Activated CD4-positive, alpha-beta T cell treated with anti-CD3 and anti-CD28 coated beads, Interleukin-2, amount 50 U/mL, for 4 hours (primary cell): ENCODE measurements around the gene RNF144A.
"Not testable (repeated sequence)": the region's sequence is repeated elsewhere in the genome, so short reads cannot be mapped to it uniquely, and the experiment has no call there.

Experiments used
- DNase-seq, 2 experiments: peaks; one replicate each; pipeline ENCODE4 v3.0.0-alpha.2; 2020

RNF144A gene

GRCh38 chr2:6973895-6974545 lies 56.8 kb downstream of the RNF144A start:
- no peak for DNase-seq

- no peak for DNase-seq
These were observed 58.8 kb downstream of the RNF144A start for GRCh38 chr2:6975988-6976387.

GRCh38 chr2:6977113-6977741 lies 60.0 kb downstream of the RNF144A start:
- DNase-seq: no peak

- no peak for DNase-seq
These were observed 60.6 kb downstream of the RNF144A start for GRCh38 chr2:6977786-6978185.

GRCh38 chr2:6978991-6979390 lies 61.8 kb downstream of the RNF144A start:
- DNase-seq: no peak

- no peak for DNase-seq
These were observed 65.2 kb downstream of the RNF144A start for GRCh38 chr2:6982449-6982848.

- no peak for DNase-seq
These were observed 65.8 kb downstream of the RNF144A start for GRCh38 chr2:6982934-6983589.

GRCh38 chr2:6986301-6986911 lies 69.2 kb downstream of the RNF144A start:
- no peak for DNase-seq

GRCh38 chr2:6986912-6987361 lies 69.7 kb downstream of the RNF144A start:
- no peak for DNase-seq

- no peak for DNase-seq
These were observed 73.7 kb downstream of the RNF144A start for GRCh38 chr2:6990871-6991270.

- DNase-seq: no peak
These were observed 75.6 kb downstream of the RNF144A start for GRCh38 chr2:6992794-6993228.

- DNase-seq: no peak
These were observed 76.0 kb downstream of the RNF144A start for GRCh38 chr2:6993229-6993640.

GRCh38 chr2:6993936-6994335 lies 76.7 kb downstream of the RNF144A start:
- no peak for DNase-seq

- no peak for DNase-seq
These were observed 77.4 kb downstream of the RNF144A start for GRCh38 chr2:6994536-6995128.

- no peak for DNase-seq
These were observed 78.3 kb downstream of the RNF144A start for GRCh38 chr2:6995391-6996097.

- DNase-seq: no peak
These were observed 82.1 kb downstream of the RNF144A start for GRCh38 chr2:6999211-6999877.

GRCh38 chr2:7001395-7001794 lies 84.2 kb downstream of the RNF144A start:
- not testable (repeated sequence) for DNase-seq

GRCh38 chr2:7003895-7004294 lies 86.7 kb downstream of the RNF144A start:
- no peak for DNase-seq

- no peak for DNase-seq
These were observed 87.4 kb downstream of the RNF144A start for GRCh38 chr2:7004636-7005035.

GRCh38 chr2:7007488-7007845 lies 90.3 kb downstream of the RNF144A start:
- DNase-seq: no peak

- DNase-seq: no peak
These were observed 90.9 kb downstream of the RNF144A start for GRCh38 chr2:7007846-7008741.
